Stimulated activated CD8-positive, alpha-beta memory T cell treated with anti-CD3 and anti-CD28 coated beads, Interleukin-15, amount 100 ng/mL, for 4 hours (primary cell): Measurements from ENCODE around the gene SYT13.
"Not testable (repeated sequence)": the region's sequence is repeated elsewhere in the genome, so short reads cannot be mapped to it uniquely, and the experiment has no call there.

Experiments
- DNase-seq, 2 donors: peaks; one replicate each; pipeline ENCODE4 v3.0.0-alpha.2; 2020; ENCODE audit warnings: low read depth in 2 of 2

The SYT13 gene

DNA sequence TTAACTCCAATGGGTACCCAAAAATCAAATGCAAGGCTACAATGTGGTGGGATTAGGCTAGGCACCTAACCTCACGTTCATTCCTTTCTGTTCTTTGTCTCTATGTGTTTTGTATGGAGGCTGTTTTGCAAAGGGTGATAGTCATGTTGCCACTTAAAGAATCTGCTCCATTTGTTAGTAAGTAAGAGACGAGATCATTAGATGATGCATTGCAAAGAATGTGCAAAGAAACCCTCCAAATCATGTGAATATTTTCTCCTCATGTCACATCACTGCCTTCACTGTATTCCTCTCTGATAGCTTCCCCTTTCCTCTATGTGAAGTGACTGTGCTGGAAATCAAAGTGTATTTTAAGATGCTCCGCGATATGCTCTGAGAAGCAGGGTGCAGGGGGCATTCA is 11.9 kb downstream of the SYT13 start:
- DNase-seq, result no peak

- DNase-seq, result no peak
Observed at GRCh38 chr11:45273509-45273908, 12.6 kb downstream of the SYT13 start.

GRCh38 chr11:45272701-45273100 is 13.4 kb downstream of the SYT13 start:
- no peak for DNase-seq

DNA sequence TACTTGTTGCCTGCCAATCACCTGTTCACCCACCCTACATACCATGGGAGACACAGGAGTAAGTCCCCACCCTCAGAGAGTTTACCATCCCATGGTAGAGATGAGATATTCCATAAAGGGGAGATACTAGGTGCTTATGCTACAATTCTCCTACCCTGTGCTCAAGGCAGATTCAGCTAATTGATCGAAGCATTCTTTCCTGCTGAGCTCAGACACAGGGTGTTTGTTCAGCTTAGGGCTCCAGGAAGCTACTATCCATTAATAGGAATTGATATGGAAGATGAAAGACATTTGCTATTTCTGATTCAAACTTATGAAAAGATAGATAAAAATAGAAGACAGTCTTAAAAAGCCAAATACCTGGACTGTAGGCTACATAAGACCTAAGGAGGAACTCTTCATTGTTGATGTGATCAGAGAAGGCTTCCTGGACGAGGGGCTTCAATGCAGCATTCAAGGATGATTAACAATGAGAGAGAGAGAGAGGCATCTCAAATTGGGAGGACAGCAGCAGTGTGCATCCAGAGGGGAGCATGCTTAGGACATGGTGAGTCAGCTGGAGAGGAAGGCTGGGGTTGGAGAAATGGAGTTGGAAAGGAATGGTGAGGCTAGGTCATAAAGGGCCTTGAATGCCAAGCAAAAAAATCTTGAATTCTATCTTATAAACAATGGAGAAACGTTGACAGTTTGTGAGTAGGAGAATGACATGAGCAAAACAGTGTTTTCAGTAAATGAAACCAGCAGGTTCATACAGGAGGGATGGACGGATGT is 15.0 kb downstream of the SYT13 start:
- DNase-seq, result no peak

- no peak for DNase-seq
Observed at GRCh38 chr11:45269678-45270077, 16.5 kb downstream of the SYT13 start.

DNA sequence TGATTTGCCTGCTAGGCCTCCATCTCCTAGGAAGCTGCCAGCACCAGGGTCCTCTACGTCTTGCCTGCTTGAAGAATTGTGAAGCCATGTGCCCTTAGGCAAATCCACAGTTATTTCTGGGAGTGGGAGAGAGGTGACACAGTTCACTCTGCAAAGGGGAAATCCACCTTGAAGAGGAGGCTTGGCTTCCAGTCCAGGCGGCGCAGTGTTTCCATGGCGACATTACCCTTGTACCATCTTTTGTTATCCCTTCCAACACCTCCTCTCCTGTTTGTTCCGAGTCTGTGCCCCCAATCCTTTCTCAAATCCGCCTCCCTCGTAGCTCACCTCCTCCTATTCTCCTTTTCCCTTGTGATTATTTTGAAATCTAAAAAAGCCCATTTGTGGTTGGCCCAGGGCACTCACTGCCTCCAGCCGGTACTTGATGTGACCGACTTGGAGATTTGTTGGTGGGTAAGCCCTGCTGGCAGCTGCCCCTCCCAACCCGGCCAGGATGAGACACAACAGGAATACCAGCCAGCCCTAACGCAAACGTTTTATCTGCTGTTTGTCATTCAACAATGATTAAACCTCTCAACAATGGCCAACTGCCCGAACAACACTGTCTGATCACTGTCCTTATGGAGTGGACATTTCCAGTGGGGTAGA is 18.4 kb downstream of the SYT13 start:
- no peak for DNase-seq

DNA sequence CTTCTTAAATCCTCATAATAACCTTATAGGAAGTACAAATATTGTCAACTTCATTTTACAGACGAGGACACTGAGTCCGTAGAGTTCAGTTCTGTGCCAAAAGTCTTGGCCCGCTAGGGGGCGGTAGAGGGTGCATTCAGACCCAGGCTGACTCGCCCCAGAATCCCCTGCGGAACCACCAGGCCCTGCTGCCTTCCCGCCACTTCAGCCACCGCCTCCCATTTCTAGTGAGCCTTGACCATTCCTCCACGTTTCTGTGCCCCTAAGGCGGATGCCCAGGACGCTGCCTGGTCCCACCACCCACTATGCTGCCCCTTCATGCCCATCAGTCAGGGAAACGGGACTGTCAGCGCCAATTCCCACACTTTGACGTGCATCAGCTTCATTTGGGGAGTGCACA is 19.1 kb downstream of the SYT13 start:
- DNase-seq, result no peak

DNA sequence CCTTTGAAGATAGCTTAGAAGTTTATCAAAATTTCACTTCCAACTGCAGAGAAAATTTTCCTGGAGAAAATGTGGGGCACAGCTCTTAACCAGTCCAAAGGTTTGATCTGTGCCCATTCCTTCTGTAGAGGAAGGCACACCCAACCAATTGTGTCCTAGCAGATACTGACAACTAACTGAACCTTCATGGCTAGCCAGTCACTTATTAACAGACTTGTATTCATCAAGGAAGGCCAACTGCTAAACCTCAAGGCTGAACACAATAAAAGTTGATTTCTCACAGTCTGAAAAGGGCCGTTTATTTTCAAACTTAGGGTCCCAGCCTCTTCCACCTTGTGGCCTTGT is 19.5 kb downstream of the SYT13 start:
- no peak for DNase-seq

- DNase-seq, result no peak
Observed at GRCh38 chr11:45265969-45266675, 20.0 kb downstream of the SYT13 start.

GRCh38 chr11:45264839-45265515 is 21.2 kb downstream of the SYT13 start:
- no peak for DNase-seq

GRCh38 chr11:45263773-45264172 is 22.4 kb downstream of the SYT13 start:
- no peak for DNase-seq

DNA sequence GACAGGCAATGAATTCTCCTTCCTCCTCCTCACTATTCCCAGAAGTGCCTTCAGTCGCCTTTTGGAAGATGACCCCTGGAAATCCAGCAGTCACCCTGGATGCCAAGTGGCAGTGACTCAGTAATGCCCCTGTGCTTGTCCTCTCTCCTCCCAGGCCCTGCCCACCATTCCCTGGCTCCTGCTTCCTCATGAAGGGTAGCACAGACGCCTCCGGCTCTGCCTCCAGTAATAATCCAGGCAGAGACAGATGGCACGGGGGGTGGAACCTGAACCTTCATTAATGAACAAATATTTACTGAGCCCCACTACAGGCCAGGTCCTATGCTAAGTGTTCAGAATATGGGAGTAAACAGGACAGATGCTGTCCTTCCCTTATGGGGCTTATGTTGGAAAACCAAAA is 23.2 kb downstream of the SYT13 start:
- no peak for DNase-seq

DNA sequence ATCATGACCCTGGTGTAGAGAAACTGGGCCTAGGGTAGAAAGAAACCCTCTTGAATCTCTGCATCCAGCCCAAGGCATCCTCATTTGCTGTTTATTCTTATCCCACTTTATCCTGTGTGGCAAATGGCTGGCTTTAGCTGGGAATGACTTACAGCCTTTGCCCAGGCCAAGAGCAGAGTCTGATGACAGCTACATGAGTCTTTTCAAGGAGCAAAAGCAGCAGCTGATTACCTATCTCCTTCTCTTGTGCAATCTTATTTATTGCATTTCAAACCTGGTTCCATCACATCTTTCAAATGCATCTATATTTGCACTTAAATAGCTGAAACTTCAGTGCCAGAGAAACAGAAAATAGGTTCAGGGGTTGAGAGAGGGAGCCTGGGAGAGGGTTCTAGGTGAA is 26.1 kb downstream of the SYT13 start:
- no peak for DNase-seq

GRCh38 chr11:45259592-45259991 is 26.5 kb downstream of the SYT13 start:
- no peak for DNase-seq

- no peak for DNase-seq
Observed at GRCh38 chr11:45258982-45259530, 27.1 kb downstream of the SYT13 start.

DNA sequence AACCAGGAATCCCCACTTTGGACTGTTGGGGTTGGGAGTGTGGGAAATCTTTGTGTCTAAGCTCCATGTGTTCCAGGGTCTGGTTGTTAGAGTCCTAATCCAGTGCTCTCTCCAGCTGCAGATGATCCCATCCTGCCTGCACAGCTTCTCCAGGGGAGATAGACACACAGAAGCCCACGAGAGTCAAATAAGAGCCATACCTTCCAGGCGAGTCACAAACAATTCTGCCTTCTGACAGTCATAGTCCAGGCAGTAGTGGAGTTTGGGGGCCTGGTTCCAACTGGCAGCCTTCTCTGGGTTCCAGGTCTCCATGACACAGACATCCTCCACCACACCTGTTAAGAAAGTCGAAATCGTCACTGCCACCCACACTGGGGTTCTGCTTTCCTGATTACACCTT is 32.1 kb downstream of the SYT13 start:
- DNase-seq, result no peak

GRCh38 chr11:45253640-45254039 is 32.5 kb downstream of the SYT13 start:
- no peak for DNase-seq

- DNase-seq, result no peak
Observed at GRCh38 chr11:45252877-45253276, 33.3 kb downstream of the SYT13 start.

GRCh38 chr11:45252134-45252856 is 33.8 kb downstream of the SYT13 start:
- no peak for DNase-seq

DNA sequence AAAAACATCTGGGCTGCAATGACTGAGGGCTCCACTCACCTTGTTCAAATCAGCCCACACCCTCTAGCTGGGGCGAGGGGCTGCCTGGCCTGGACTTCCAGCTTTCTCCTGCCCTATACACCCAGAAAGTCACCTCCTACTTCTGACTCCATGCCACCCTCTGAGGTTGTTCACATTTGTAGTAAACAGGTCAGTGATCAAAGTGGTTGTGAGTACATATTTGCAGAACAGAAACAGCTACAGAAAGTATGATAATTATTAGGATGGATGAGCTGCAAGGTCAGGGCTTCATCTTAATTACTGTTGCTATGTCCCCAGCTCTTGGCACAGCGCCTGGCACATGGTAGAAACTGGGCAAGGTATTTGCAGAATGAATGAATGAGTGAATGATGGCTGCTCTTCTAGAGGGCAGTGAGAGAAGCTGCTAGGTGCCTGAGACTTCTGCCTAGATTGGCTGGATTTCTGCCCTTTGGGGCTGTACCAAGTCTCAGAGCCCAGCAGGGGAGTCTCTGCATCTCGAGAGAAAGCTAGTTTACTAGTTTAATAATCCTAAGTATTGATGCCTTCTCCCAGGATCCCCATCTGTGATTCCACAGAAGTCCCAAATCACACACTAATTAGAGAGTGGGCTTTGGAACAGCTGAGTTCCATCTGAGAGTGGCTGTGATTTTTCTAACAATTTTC is 36.0 kb downstream of the SYT13 start:
- no peak for DNase-seq

- not testable (repeated sequence) for DNase-seq
Observed at GRCh38 chr11:45249372-45249771, 36.8 kb downstream of the SYT13 start.
